ENCODE results near the gene PRDM15.

GRCh38 chr21:41883582-41883981, 4.4 kb upstream of the PRDM15 start:
- TF ChIP-seq CTCF (IDR thresholded peaks at IDR 0.05) (no peak), EP300 (IDR thresholded peaks at IDR 0.05; ENCODE audit: low read depth) (no peak)

Measured in transverse colon (tissue), 3 donors.